ENCODE data around the gene UBE2I. TPM values are rescaled to one million over a fixed set of nuclear protein-coding genes. Genes with fewer than 3 reads are reported as not detected.
A peak's percentile ranks its signal among the peaks of the same experiment; 100 is the strongest.

The UBE2I gene
- total RNA-seq, 2 experiments from 2014 or later: 122 to 323 TPM

DNA sequence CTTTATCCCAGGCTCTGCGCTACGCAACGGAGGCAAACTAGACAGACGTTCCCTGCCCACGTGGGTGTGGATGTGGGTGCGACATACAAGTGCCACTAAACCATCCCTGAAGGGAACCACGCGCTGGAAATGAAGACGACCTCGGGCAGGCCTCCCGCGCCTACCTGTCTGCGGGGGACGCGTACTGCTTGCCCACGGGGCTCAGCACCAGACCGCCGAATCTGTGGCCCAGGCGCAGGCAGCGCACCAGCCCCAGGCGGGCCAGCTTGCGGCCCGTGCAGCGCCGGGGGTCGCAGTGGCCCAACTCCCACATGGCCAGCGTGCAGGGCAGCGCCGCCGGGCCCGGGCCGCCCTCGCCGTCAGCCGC, 41.8 kb downstream of the UBE2I start:
- H4K20me1 ChIP-seq (ENCODE audit: insufficient read depth, low read length): no peaks in the 10 kb centered on the region
- H3K9me2 ChIP-seq (ENCODE audit: insufficient read depth, low read length): no peaks in the 10 kb centered on the region
- no peak overlapping the region for H3K27ac ChIP-seq (ENCODE audit: low read depth, low read length, poor library complexity, severe bottlenecking)
- BruUV-seq (replicated peaks): TSS peak; percentile 84
- peak overlapping the region; percentile 96 for H3K4me2 ChIP-seq (ENCODE audit: low read length)
- DNase-seq (ENCODE audit: low spot score): no peak
- peaks cover 16% of the 10 kb centered on the region for H3K4me1 ChIP-seq (ENCODE audit: insufficient read depth, low read length, poor library complexity, severe bottlenecking)
- intact Hi-C loops (cut with micrococcal nuclease; ENCODE audit: unreplicated experiment): no loop called here
- ChIA-PET POLR2A (no interaction called here), CTCF (ENCODE audit: unreplicated experiment) (no interaction called here)
- peaks cover 15% of the 10 kb centered on the region for H3K79me2 ChIP-seq (ENCODE audit: insufficient read depth, low read depth, low read length)
- TF ChIP-seq, protein P1, sequence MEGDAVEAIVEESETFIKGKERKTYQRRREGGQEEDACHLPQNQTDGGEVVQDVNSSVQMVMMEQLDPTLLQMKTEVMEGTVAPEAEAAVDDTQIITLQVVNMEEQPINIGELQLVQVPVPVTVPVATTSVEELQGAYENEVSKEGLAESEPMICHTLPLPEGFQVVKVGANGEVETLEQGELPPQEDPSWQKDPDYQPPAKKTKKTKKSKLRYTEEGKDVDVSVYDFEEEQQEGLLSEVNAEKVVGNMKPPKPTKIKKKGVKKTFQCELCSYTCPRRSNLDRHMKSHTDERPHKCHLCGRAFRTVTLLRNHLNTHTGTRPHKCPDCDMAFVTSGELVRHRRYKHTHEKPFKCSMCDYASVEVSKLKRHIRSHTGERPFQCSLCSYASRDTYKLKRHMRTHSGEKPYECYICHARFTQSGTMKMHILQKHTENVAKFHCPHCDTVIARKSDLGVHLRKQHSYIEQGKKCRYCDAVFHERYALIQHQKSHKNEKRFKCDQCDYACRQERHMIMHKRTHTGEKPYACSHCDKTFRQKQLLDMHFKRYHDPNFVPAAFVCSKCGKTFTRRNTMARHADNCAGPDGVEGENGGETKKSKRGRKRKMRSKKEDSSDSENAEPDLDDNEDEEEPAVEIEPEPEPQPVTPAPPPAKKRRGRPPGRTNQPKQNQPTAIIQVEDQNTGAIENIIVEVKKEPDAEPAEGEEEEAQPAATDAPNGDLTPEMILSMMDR (conservative IDR thresholded peaks at IDR 0.05; ENCODE audit: low read length): no peak
- no peak for TF ChIP-seq EZH2phosphoT487 (IDR thresholded peaks at IDR 0.05; ENCODE audit: borderline replicate concordance, low read depth, low read length)
- peaks cover 15% of the 10 kb centered on the region; the same call in 1 of the 2 replicates for H3K36me3 ChIP-seq (ENCODE audit: insufficient read depth, low read length)
- peak overlapping the region; percentile 83 for H3K4me3 ChIP-seq (ENCODE audit: low read depth, low read length, poor library complexity, severe bottlenecking)
- H2AFZ ChIP-seq (ENCODE audit: low read length): peak overlapping the region; percentile 26
- H3K9me3 ChIP-seq (ENCODE audit: low read length): no peaks in the 10 kb centered on the region

DNA sequence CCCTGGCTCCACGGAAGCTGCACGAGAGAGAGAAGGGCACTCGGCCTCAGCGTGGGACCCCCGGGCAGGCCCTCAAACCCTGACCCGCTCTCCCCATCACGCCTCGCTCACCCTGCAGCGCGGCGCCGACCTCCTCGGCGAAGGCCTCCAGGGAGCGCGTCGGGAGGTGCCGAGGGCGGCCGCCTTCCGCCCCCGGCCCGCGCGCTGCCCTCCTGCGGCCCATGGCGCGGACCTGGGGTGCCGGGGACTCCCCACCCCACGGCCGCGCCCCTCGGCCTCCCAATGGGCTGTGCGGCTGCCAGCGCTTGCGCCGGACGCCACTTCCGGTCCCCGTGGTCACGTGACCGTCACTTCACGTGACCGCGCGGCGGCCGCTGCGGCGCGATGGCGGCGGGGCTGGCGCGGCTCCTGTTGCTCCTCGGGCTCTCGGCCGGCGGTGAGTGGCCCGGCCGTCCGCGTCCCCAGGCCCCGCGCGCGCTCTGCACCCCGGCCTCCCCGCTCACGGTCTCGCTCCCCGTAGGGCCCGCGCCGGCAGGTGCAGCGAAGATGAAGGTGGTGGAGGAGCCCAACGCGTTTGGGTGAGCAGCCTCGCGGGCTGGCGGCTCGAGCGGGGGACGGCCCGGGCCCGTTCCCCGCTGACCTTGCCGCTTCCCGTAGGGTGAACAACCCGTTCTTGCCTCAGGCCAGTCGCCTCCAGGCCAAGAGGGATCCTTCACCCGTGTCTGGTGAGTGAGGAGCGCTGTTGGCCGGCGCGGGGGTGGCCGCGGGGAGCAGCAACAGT, 42.3 kb downstream of the UBE2I start, which contains the start of the genes GNPTG and TSR3:
GNPTG (plus strand) TSS at position 350 of the 781 bp plus-strand sequence; CDS start at position 385, 35 bp downstream.
TSR3 (minus strand) TSS at position 297 of the 781 bp plus-strand sequence; CDS start at position 223, 74 bp downstream.
- POLR2A ChIA-PET: no interaction called here
- H3K9me3 ChIP-seq (ENCODE audit: low read length): no peaks in the 10 kb centered on the region
- H3K4me2 ChIP-seq (ENCODE audit: low read length): peak within 1 kb of the TSS; percentile 96
- intact Hi-C loops (cut with micrococcal nuclease; ENCODE audit: unreplicated experiment): no loop called here
- H3K4me1 ChIP-seq (ENCODE audit: insufficient read depth, low read length, poor library complexity, severe bottlenecking): peaks cover 16% of the 10 kb centered on the region
- peak within 1 kb of the TSS; percentile 26 for H2AFZ ChIP-seq (ENCODE audit: low read length)
- peaks cover 15% of the 10 kb centered on the region for H3K79me2 ChIP-seq (ENCODE audit: insufficient read depth, low read depth, low read length)
- TF ChIP-seq EZH2phosphoT487 (IDR thresholded peaks at IDR 0.05; ENCODE audit: borderline replicate concordance, low read depth, low read length): no peak
- TF ChIP-seq, protein P1 (conservative IDR thresholded peaks at IDR 0.05; ENCODE audit: low read length): no peak
- BruUV-seq (replicated peaks): no TSS peak
- no peak within 1 kb of the TSS for H3K27ac ChIP-seq (ENCODE audit: low read depth, low read length, poor library complexity, severe bottlenecking)
- peak; percentile 93 for DNase-seq (ENCODE audit: low spot score)
- CTCF ChIA-PET (ENCODE audit: unreplicated experiment): no interaction called here
- peaks cover 15% of the 10 kb centered on the region; the same call in 1 of the 2 replicates for H3K36me3 ChIP-seq (ENCODE audit: insufficient read depth, low read length)
- no peaks in the 10 kb centered on the region for H4K20me1 ChIP-seq (ENCODE audit: insufficient read depth, low read length)
- H3K9me2 ChIP-seq (ENCODE audit: insufficient read depth, low read length): no peaks in the 10 kb centered on the region
- H3K4me3 ChIP-seq (ENCODE audit: low read depth, low read length, poor library complexity, severe bottlenecking): peak within 1 kb of the TSS; percentile 83

All from OCI-LY7 (cell line).